A549 (cell line): ENCODE data around the gene AKR7A2.

Source experiments
- BHLHE40 ChIP-seq: IDR thresholded peaks from 2 replicates; pipeline ENCODE4 v1.6.1; 2012; ENCODE audit warnings: low read depth, low read length, inconsistent platforms
- CTCF ChIP-seq: fragments of >200 bp; sonication (Bioruptor Twin); formaldehyde crosslinking; IDR thresholded peaks from 3 replicates; pipeline ENCODE4 v1.5.1; 2016
- EP300 ChIP-seq, 2 experiments: fragments of >200 bp; sonication (Bioruptor Twin); formaldehyde crosslinking; IDR thresholded peaks; 2 replicates in 1 of 2; 3 replicates in 1 of 2; pipeline ENCODE4 v1.6.1; 2016 to 2017
- MAFK ChIP-seq: fragments of 450-650 bp; IDR thresholded peaks from 2 replicates; pipeline ENCODE4 v1.6.1; 2014; ENCODE audit not compliant: partially characterized antibody
- MYC ChIP-seq: IDR thresholded peaks from 2 replicates; pipeline ENCODE4 v1.6.1; 2012; ENCODE audit warnings: mild to moderate bottlenecking, inconsistent platforms, low read length, improper control_type of control experiment, borderline replicate concordance
- POLR2A ChIP-seq: IDR thresholded peaks from 2 replicates; pipeline ENCODE4 v1.6.1; 2012; ENCODE audit warnings: mild to moderate bottlenecking, low read length
- POLR2AphosphoS2 ChIP-seq: conservative IDR thresholded peaks from 2 replicates; pipeline ENCODE4 v1.6.1; 2012; ENCODE audit warnings: low read length, improper control_type of control experiment, inconsistent platforms
- REST ChIP-seq: fragments of 200-600 bp; sonication (generic); IDR thresholded peaks from 2 replicates; pipeline ENCODE4 v1.6.1; 2016; ENCODE audit warnings: antibody characterized with exemption, mild to moderate bottlenecking, moderate library complexity
- USF2 ChIP-seq: fragments of 450-650 bp; IDR thresholded peaks from 2 replicates; pipeline ENCODE4 v1.6.1; 2014; ENCODE audit warnings: antibody characterized with exemption
- ZFP36 ChIP-seq: fragments of 450-650 bp; IDR thresholded peaks from 2 replicates; pipeline ENCODE4 v1.6.1; 2014; ENCODE audit warnings: borderline replicate concordance; ENCODE audit not compliant: partially characterized antibody

GRCh38 chr1:19254416-19254815 lies 57.5 kb downstream of the AKR7A2 start:
- TF ChIP-seq CTCF (no peak), BHLHE40 (no peak), POLR2AphosphoS2 (no peak), MYC (no peak), REST (no peak), USF2 (no peak), EP300 (IDR thresholded peaks at IDR 0.05) (no peak), MAFK (no peak), ZFP36 (no peak), POLR2A (no peak)
